ENCODE results near the gene VPS39.

DNA sequence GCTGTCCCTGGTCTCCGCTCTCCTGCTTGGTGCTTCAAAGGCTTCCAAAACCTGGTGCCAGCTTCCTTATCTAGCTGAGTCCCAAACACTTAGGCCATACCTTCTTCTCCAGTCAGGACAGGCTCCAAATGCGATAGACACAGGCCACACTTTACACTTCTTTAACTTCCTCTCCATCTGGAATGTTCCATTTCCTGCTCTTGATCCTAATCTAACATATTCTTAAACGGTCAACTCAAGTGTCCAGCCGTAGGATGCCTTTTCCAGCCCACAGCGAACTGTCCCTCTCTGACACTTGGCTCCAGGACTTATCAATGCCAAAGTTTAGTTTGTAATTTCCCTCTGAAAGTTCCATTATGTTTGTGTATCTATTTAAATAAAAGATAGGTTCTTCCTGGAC, 32.4 kb downstream of the VPS39 start:
- TF ChIP-seq POLR2AphosphoS5 (IDR thresholded peaks at IDR 0.05; ENCODE audit: low read depth, low read length) (no peak), TAF1 (IDR thresholded peaks at IDR 0.05; ENCODE audit: borderline replicate concordance, insufficient read depth, low read length) (no peak)
